NCI-H146 treated with DMSO at 0.1 percent for 48 hours (cell line): Measurements from ENCODE around the gene FGFRL1.
"Not testable (repeated sequence)": the region's sequence is repeated elsewhere in the genome, so short reads cannot be mapped to it uniquely, and the experiment has no call there.

Experiments used
- DNase-seq: peaks from one replicate; lab custom pipeline; 2025; ENCODE audit not compliant: unreplicated experiment; lab: John Stamatoyannopoulos, UW

The FGFRL1 gene

DNA sequence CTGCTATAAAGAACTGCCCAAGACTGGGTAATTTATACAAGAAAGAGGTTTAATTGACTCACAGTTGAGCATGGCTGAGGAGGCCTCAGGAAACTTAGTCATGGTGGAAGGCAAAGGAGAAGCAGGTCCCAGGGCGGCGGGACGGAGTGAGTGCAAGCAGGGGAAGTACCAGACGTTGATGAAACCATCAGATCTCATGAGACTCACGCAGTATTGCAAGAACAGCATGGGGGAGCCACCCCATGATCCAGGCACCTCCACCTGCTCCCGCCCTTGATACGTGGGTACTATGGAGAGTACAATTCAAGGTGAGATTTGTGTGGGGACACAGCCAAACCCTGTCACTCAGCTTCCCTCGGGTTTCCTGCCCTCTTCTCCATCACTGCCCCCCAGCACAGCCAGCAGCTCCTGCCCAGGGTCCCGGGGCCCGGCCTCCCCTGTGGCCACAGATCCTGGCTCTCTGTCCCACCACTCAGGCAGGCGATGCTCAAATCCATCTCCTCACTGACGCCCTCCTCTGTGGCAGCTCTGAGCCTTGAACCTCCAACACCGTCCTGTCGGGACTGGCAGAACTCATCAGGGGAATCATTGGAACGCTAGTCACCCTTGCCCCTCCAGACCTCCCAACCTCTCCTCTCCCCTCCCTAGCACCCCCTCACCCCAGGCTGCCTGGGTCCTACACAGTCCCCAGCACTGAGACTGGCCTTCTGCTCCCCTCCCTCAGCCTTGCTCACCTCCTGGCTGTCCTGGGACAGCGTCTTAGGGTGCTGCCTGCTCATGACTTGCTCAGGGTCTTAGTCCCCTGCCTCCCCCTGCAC is 37.6 kb downstream of the FGFRL1 start:
- DNase-seq = no peak

GRCh38 chr4:1049591-1049905 is 38.1 kb downstream of the FGFRL1 start:
- no peak for DNase-seq

DNA sequence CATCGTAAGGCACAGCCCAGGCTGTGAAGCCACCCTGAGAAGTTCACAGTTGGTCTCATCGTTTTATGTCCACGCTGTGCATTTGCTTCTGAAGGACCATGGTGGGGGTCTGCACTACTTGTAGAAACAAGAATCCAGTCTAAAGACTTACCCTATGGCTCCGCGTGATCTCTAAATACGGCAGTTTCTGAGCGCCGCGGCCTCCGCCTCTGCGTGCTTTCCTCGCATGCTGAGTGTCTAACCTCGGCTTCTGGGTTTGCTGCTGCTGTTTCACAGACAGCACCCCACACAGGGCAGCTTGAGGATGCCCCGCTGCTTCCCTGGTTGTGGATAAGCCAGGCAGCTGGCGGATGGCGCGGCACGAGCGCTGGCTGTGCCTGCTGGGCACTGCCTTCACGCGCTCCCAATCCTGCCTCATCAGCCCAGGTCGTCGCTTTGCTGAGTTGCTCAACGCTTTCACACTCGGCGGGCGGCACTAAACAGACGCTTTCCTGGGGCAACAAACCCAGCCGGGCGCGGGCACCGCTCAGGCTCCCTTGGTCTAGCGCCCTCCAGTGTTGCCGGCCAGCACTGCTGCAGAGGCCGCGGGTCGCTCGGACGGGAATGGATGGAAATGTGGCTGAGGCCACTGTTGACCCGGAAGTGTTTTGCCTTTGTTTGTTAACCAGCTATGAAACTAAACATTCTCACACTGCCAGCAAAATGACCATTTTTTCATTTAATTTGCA is 39.2 kb downstream of the FGFRL1 start:
- DNase-seq = no peak

- DNase-seq = no peak
These were observed 40.0 kb downstream of the FGFRL1 start for GRCh38 chr4:1051472-1051871.

DNA sequence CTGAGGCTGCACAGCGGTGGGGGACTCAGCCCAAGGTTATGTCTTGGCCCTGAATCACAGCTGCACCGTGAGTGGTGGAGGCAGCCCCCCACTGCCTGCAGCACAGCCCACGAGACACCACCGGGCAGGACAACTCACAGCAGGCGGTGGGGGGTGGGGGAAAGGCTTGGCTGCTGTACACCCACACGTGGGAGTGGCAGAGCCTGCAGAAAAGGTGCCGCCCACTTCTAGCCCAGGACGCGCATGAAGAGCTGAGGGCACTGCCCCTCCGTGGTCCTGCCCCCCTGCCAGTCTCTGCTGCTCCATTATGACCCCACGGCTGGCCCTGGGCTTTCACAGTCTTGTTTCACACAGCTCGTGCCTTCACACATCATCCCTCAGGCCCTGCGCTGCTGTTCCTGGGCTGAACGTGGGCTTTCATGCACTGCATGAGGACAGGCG is 40.8 kb downstream of the FGFRL1 start:
- no peak for DNase-seq

DNA sequence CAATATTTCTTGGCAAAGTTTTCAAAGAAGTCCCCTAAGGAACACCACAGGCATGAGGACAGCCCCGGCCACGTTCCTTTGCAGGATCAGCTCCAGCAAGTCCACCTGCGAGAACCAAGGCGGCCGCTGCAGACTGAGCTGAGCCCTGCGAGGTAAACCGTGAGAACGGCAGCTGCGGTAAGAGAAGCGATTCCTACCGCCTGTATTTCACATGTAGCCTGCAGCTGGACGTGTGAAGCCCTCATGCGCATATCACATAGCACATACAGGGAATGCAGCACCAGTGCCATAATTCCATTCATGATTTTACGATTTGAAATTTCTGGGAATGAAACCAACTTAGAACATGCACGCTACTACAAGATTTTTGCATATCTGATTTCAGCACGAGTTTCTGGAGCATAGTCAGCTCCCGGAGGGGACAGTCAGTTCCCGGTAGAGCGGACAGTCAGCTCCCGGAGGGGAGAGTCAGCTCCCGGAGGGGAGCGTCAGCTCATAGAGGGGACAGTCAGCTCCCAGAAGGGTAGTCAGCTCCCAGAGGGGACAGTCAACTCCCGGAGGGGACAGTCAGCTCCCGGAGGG is 41.7 kb downstream of the FGFRL1 start:
- DNase-seq = no peak

- not testable (repeated sequence) for DNase-seq
These were observed 42.5 kb downstream of the FGFRL1 start for GRCh38 chr4:1053891-1054290.

GRCh38 chr4:1054696-1055242 is 43.3 kb downstream of the FGFRL1 start:
- DNase-seq = not testable (repeated sequence)

DNA sequence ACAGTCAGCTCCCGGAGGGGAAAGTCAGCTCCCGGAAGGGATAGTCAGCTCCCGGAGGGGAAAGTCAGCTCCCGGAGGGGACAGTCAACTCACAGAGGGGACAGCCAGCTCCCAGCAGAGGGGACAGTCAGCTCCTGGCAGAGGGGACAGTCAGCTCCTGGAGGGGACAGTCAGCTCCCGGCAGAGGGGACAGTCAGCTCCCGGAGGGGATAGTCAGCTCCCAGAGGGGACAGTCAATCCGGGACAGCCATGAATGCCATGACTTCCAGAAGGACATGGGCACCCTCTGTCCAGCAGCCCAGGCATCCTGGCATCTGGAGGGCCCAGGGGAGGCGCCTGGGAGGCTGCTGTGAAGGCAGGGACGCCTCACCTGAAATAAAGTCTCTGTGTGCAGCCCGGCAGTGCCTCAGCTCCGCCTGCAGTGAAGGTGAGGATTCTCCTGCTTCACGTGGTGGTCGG is 43.8 kb downstream of the FGFRL1 start:
- not testable (repeated sequence) for DNase-seq

GRCh38 chr4:1055721-1056590 is 44.5 kb downstream of the FGFRL1 start:
- no peak for DNase-seq

GRCh38 chr4:1056671-1057402 is 45.4 kb downstream of the FGFRL1 start:
- DNase-seq = no peak

DNA sequence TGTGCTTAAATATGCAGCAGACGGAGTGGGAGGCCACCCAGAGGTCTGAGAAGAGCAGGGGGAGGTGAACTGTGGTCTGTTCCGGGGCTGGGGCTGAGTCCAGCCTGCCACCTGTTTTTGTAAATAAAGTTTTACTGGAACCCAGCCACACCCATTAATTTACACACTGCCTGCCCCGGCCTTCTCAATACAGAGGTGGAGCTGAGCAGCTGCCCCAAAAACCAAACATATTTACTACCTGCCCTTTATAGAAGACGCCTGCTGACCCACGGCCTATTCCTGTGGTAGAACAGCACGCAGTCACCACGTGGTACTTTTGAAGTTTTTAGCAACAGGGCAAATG is 45.9 kb downstream of the FGFRL1 start:
- no peak for DNase-seq

- DNase-seq = no peak
These were observed 47.0 kb downstream of the FGFRL1 start for GRCh38 chr4:1058198-1058996.

GRCh38 chr4:1058997-1059665 is 47.7 kb downstream of the FGFRL1 start:
- DNase-seq = no peak

- DNase-seq = no peak
These were observed 48.7 kb downstream of the FGFRL1 start for GRCh38 chr4:1060121-1060520.

- DNase-seq = no peak
These were observed 49.2 kb downstream of the FGFRL1 start for GRCh38 chr4:1060621-1061020.

DNA sequence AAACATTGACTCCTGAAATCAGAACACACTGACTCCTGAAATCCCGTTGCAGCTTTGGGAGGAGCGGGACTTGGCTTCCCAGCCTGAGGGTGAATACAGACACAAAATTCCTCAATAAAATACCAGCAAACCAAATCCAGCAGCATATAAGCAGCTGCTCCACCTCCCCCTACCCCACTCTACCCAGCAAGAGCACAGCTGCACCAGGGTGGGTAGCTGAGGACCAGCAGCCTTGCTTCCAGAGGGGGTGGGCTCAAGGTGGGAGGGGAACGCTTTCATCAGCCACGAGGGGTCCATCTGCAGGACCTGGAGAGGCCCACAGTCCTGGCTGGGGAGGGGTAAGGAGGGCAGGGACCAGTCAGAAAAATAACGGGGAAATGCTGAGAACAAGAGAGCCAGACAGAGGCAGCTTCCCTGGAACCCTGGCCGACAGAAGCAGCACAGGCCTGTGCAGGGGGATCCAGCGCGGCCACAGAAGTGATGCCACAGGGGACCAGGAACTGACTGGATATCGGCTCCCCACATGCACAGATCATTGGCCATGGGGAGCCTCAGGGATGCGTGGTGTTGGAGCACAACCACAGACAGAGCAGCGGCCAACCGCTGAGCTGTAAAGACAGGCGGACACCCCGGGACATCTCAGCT is 49.8 kb downstream of the FGFRL1 start:
- no peak for DNase-seq

DNA sequence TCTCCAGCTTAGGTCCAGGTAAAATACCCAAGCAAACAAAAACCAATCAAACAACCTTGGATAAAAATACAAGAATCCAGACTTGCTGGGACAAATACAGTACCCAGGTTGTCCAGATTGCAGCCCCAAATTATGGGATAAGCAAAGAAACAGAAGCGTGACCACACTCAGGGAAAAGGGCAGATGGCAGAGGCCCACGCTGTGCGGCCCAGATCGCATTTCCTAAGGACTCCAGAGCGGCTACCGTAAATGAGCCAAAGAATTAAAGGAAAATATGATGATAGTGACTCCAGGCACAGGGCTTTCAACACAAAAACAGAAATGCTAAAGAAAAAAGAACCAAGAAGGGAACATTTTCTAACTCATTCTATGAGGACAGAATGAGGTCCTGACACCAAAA is 50.3 kb downstream of the FGFRL1 start:
- DNase-seq = no peak
